Measurements from ENCODE around the gene KRT37.

DNA sequence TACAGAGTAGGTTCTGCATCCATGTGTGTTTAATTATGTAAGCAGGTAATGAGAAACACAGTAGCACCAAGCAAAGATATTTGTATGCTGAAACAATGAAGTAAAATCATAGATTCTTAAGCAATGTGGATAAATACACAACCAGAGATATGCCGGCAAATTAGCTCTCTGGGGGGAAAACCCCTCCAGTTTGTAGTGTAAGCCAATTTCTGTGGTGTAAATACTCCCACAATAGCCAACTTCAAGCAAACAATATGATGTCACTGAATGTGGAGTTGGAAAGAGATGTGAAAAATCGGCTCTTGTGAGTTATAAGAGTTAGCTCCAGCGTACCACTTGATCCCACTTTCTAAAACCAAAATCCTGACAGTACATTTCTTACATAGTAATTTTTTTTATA, 20.3 kb upstream of the KRT37 start:
- TF ChIP-seq, protein P1, sequence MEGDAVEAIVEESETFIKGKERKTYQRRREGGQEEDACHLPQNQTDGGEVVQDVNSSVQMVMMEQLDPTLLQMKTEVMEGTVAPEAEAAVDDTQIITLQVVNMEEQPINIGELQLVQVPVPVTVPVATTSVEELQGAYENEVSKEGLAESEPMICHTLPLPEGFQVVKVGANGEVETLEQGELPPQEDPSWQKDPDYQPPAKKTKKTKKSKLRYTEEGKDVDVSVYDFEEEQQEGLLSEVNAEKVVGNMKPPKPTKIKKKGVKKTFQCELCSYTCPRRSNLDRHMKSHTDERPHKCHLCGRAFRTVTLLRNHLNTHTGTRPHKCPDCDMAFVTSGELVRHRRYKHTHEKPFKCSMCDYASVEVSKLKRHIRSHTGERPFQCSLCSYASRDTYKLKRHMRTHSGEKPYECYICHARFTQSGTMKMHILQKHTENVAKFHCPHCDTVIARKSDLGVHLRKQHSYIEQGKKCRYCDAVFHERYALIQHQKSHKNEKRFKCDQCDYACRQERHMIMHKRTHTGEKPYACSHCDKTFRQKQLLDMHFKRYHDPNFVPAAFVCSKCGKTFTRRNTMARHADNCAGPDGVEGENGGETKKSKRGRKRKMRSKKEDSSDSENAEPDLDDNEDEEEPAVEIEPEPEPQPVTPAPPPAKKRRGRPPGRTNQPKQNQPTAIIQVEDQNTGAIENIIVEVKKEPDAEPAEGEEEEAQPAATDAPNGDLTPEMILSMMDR (IDR thresholded peaks at IDR 0.05) = no peak
- TF ChIP-seq EP300 (IDR thresholded peaks at IDR 0.05) = no peak
- no peak for TF ChIP-seq POLR2A (IDR thresholded peaks at IDR 0.05)
- TF ChIP-seq POLR2AphosphoS5 (IDR thresholded peaks at IDR 0.05) = no peak
